Stimulated activated CD8-positive, alpha-beta memory T cell treated with anti-CD3 and anti-CD28 coated beads, Interleukin-2, amount 100 ng/mL, for 1 hour (primary cell): ENCODE data around the gene DBNL.
A peak's percentile ranks its signal among the peaks of the same experiment; 100 is the strongest.
"Not testable (repeated sequence)": the region's sequence is repeated elsewhere in the genome, so short reads cannot be mapped to it uniquely, and the experiment has no call there.

ENCODE experiments used
- DNase-seq, 2 donors: peaks; one replicate each; pipeline ENCODE4 v3.0.0-alpha.2; 2020; ENCODE audit warnings: low read depth in 2 of 2

The DBNL gene

DNA sequence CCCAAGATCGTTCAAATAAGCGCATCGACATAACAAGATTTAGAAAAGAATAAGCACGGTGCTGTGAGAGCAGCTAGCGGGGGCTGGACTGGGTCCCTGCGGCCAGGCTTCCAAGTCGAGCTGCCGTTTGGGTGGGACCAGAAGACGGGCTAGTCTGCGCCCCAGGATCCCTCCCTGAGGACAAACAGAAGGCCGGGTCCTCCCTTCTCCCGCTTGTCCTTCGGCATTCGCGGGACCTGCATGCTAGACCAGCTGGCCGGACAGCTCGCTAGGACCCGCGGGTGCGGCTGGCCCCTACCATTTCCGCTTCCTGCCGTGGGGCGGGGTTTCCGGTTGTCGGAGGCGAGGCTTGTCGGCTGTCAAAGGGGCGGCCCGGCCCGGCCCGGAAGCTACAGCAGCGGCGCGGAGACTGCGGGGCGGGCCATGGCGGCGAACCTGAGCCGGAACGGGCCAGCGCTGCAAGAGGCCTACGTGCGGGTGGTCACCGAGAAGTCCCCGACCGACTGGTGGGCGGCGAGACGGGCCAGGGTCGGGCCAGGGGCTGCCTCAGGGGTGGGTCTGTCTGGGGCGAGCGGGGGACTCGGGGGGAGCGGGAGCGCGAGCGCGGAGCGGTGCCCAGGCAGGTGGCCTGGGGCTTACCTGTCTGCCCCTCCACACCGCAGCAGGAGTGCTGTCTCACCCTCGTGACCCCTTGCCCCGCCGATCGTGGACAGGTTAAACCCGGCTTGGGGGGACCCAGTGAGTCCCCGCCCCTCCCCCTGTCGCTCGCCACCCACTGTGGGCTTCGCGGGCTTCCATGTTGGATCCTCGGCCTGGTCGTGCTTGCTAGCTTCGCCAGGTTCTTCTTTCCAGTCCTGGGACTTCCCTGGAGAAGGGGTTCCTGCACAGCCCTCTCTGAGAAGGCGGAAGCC is at the start of gene DBNL:
Gene DBNL (plus strand): TSS at position 388 of the 911 bp plus-strand sequence. CDS start 36 bp downstream, at position 424.
- DNase-seq: peak; percentile 78 to 82

GRCh38 chr7:43997532-43997931 is 47.0 kb upstream of the DBNL start, which contains the start of gene SPDYE1:
Gene SPDYE1, plus strand, starts transcription at chr7:43997897. Its CDS starts 2,053 bp downstream, at chr7:43999950.
- not testable (repeated sequence) for DNase-seq

DNA sequence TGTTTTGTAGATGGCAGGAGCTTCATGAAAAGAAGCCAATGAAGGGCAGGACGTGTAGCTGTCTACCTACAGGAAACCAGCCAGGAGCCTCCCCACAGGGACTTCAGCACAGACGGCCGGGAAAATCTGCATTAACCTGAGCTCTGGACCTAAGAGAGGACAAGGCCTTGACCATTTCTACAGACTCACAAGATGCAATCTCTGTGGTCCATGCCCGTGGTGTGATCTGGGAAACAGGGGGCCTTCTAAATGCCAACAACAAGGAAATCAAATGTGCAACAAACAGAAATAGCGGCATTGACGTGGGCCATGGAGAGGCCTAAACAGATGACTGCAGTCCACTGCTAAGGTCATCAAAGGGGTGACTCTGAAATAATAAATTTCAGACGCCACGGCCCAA is 32.4 kb upstream of the DBNL start:
- DNase-seq: not testable (repeated sequence)

- not testable (repeated sequence) for DNase-seq
Measured at GRCh38 chr7:44015090-44015489, 29.4 kb upstream of the DBNL start.

GRCh38 chr7:44018857-44019807 is 25.4 kb upstream of the DBNL start:
- peak; percentile 99 for DNase-seq

GRCh38 chr7:44019825-44020224 is 24.7 kb upstream of the DBNL start:
- DNase-seq: not testable (repeated sequence)

DNA sequence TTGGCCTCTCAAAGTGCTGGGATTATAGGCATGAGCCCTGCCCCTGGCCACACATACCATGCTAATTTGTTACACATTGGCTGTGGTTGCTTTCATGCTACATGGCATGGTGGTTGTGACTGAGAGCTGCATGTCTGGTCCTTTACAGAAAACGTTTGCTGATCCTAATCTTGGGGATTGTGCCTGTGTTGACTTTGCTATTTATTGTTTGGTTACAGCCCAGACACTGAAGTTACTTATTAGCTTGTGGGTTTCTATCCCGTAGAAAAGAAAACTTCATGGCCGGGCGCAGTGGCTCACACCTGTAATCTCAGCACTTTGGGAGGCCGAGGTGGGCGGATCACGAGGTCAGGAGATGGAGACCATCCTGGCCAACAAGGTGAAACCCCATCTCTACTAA is 22.4 kb upstream of the DBNL start:
- DNase-seq: not testable (repeated sequence)

- not testable (repeated sequence) for DNase-seq
Measured at GRCh38 chr7:44022796-44023467, 21.6 kb upstream of the DBNL start.

- not testable (repeated sequence) for DNase-seq
Measured at GRCh38 chr7:44029433-44029832, 15.1 kb upstream of the DBNL start.

DNA sequence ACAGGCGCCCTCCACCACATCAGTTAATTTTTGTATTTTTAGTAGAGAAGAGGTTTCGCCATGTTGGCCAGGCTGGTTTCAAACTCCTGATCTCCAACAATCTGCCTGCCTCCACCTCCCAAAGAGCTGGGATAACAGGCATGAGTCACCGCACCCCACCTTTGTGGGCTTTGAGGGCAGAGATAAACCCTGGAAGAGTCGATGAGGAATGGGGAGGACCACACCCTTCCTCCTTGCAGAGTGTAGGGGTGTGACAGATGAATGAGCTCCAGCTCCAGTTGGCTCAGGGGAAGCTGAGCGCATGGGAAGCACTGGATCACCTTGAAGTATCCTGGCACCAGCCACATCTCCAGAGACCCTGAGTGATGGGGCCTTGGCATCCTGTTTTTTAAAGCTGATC is 14.5 kb upstream of the DBNL start:
- DNase-seq: not testable (repeated sequence)

DNA sequence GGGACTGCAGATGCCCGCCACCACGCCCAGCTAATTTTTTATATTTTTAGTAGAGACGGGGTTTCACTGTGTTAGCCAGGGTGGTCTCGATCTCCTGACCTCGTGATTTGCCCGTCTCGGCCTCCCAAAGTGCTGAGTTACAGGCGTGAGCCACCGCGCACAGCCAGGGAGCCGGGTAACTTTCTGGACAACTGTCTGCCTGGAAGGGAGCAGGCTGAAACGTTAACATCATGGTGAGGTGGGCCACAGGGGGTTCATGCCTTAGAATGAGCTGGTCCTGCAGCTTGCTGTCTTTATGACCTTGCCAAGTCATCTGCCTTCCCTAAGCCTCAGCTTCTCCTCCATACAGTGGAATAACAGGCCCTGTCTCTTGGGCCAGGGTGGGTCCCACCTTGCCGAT is 13.2 kb upstream of the DBNL start:
- not testable (repeated sequence) for DNase-seq

GRCh38 chr7:44032031-44032430 is 12.5 kb upstream of the DBNL start:
- DNase-seq: not testable (repeated sequence)

- DNase-seq: not testable (repeated sequence)
Measured at GRCh38 chr7:44033971-44034844, 10.3 kb upstream of the DBNL start.

- DNase-seq: not testable (repeated sequence)
Measured at GRCh38 chr7:44036364-44036763, 8.1 kb upstream of the DBNL start.

DNA sequence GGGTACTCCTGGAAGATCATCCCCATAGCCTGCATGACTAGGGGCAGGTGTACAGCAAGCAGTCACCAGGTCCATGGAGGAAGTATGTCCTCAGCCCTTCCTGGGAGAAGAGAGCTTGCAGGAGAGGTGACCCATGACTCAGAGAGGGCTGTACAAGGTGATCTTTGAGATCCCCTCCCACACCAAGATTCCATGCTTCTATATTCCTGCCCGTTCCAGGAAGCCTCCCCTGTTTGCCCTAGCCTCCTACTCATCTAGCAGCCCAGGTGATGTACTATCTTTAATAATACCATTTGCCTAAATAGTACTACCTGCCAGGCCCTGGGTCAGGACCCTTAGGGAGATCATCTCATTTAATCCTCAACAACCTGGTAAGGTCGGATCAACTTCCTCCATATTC is 6.6 kb upstream of the DBNL start:
- not testable (repeated sequence) for DNase-seq

DNA sequence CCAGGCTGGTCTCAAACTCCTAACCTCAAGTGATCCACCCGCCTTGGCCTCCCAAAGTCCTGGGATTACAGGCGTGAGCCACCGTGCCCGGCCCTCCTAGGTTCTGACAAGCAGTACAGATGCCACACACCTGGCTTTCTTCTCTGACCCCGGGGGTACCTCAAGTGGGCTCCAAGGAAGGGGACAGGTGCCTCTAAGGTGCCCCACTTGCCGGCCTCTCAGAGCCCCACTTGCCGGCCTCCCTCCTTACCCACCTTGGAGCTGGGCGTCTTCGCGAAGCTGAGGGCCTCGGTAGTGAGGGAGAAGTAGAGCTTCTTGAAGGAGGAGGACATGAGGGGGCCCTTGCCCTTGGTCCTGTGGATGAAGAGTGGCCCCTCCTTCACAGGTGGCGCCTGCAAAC is 5.9 kb upstream of the DBNL start:
- DNase-seq: not testable (repeated sequence)

DNA sequence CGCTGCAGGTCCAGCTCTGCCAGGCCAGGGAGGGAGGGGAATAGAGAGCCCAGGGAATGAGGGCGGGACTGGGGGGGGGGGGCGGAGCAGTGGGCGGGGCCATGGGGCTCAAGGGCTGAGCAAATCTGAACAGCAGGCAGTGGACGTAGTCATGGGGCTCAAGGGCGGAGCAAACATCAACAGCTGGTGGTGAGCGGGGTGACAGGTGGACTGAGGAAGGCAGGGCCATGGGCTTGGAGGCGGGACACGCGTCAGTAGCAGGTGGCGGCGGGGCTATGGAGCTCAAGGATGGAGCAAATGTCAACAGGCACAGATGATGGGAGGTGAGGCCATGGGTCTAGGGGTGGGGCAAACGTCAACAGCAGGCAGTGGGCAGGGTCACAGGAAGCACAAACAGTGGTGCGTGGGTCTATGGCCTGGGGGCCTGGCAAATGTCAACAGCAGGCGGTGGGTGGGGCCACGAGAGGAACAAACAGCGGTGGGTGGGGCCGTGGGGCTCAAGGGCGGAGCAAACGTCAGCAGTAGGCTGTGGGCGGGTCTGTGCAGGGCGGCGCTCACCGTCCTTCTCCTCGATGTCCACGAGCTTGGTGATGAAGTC is 5.4 kb upstream of the DBNL start:
- DNase-seq: peak; percentile 53 to 56

GRCh38 chr7:44039800-44040492 is 4.6 kb upstream of the DBNL start:
- DNase-seq: not testable (repeated sequence)

DNA sequence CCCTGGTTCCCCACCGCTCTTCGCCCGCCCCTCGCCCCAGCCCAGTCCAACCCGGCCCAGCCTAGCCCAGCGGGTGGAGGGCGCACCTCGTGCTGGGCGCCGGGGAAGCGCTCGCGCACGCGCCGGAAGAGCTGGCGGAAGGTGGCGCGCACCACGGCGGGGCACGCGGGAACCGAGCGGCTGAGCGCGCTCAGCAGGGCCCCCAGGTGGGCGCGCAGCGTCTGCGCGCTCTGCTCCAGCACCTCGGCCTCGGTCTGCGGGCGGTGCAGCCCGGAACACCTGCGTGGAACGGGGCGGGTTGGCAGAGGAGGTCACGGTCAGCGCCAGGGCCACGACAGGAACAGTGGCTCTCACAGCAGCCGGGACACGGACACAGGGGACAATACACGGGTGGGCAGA is 4.0 kb upstream of the DBNL start:
- peak; percentile 34 to 44 for DNase-seq
